Measurements from ENCODE around the gene RABGAP1L. TPM values are rescaled to one million over a fixed set of nuclear protein-coding genes. Genes with fewer than 3 reads are reported as not detected.

The RABGAP1L gene
- total RNA-seq, 1 donor from 2014 or later: 44.1 TPM

DNA sequence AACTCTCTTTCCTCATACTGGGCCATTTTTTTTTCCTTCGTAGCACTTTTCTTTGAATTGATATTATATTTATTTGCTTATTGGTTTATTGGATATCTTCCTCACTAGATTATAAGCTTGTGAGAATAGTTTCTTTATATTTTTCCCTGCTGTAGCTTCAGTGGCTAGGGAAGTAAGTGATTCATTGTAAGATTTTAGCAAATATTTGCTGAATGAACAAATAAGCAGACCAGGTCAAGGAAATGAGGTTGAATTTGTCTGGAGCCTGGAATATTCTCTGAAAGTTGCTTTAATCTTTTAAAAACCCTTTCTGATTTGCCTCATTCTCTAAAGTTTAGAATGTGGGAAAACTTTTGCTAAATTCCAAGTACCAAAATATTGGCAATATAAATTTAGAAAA is 80.2 kb downstream of the RABGAP1L start:
- Mint-ChIP-seq H3K9me3 (ENCODE audit: unreplicated experiment) (no peaks in the 10 kb centered on the region), H3K4me3 (ENCODE audit: unreplicated experiment) (no peak overlapping the region), H3K36me3 (ENCODE audit: unreplicated experiment) (no peaks in the 10 kb centered on the region), H3K27me3 (ENCODE audit: unreplicated experiment) (no peaks in the 10 kb centered on the region), H3K27ac (ENCODE audit: unreplicated experiment) (no peak overlapping the region), H3K4me1 (ENCODE audit: low read depth, unreplicated experiment) (no peaks in the 10 kb centered on the region)
- no peak for DNase-seq
- TF ChIP-seq, protein P1, sequence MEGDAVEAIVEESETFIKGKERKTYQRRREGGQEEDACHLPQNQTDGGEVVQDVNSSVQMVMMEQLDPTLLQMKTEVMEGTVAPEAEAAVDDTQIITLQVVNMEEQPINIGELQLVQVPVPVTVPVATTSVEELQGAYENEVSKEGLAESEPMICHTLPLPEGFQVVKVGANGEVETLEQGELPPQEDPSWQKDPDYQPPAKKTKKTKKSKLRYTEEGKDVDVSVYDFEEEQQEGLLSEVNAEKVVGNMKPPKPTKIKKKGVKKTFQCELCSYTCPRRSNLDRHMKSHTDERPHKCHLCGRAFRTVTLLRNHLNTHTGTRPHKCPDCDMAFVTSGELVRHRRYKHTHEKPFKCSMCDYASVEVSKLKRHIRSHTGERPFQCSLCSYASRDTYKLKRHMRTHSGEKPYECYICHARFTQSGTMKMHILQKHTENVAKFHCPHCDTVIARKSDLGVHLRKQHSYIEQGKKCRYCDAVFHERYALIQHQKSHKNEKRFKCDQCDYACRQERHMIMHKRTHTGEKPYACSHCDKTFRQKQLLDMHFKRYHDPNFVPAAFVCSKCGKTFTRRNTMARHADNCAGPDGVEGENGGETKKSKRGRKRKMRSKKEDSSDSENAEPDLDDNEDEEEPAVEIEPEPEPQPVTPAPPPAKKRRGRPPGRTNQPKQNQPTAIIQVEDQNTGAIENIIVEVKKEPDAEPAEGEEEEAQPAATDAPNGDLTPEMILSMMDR (IDR thresholded peaks at IDR 0.05; ENCODE audit: partially characterized antibody, unreplicated experiment): no peak

DNA sequence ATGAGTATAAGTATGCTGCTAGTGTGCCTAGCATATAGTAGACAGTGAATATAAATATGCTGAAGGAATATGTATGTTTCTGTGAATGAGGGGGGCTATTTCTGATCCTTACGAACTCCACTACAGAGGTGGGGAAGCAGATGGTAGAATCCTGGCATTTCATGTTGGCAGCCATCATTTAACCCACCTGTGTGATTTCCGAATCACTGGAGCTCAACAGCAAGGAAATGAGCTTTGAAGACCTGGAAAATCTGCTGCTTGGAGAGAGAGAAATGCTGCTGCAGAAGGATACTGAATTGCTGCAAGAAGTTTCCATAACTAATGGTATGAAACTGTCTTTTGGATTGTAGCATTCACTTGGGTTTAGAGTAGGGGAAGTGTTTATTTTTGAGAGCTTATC is 83.5 kb downstream of the RABGAP1L start:
- DNase-seq: no peak
- Mint-ChIP-seq H3K36me3 (ENCODE audit: unreplicated experiment) (no peaks in the 10 kb centered on the region), H3K27me3 (ENCODE audit: unreplicated experiment) (no peaks in the 10 kb centered on the region), H3K4me1 (ENCODE audit: low read depth, unreplicated experiment) (no peaks in the 10 kb centered on the region), H3K4me3 (ENCODE audit: unreplicated experiment) (no peak overlapping the region), H3K9me3 (ENCODE audit: unreplicated experiment) (no peaks in the 10 kb centered on the region), H3K27ac (ENCODE audit: unreplicated experiment) (no peak overlapping the region)
- TF ChIP-seq, protein P1 (IDR thresholded peaks at IDR 0.05; ENCODE audit: partially characterized antibody, unreplicated experiment): no peak

DNA sequence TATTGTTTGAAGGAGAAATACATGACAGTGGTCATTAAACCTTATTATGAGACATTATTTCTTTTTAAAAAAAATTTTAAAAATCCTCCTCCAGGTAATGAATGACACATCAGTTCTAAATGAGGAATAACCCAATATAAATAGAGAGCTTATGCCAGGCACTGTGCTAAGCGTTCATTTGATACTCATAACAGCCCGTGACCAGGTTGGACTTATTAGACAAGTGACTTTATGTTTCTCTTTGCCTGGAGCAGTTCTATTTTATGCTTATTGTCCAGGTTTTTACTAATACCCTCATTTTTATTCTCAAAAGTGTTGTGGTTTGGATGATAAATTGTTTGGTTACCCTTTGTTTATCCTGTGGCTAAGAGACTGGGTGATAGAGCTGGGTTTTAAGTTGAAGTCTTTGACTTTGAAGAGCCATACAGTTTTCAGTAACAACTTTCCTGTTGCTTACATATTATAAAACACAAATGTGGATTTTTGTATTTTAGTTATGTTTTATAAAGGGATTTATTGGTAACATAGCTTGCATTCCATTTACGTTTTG is 84.2 kb downstream of the RABGAP1L start:
- TF ChIP-seq, protein P1 (IDR thresholded peaks at IDR 0.05; ENCODE audit: partially characterized antibody, unreplicated experiment): no peak
- no peaks in the 10 kb centered on the region for H3K4me1 Mint-ChIP-seq (ENCODE audit: low read depth, unreplicated experiment)

DNA sequence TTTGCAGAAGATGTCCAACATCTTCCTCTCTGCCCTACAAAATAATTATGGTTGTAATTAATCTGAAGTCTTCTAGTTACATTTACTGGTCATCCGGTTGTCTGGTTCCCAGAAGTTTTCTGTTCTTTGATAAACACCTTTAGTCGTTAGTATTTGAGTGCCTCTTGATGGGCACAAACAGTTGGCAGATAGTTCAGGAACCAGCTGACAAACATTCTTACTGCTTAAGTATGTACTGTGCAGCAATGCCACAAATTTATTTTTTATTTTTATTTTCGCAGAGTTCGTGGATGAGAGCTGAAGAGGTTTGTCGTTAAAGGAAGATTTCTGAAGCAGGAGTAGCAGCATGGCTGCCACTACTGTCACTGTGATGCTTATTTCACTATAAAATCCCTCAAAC is 84.7 kb downstream of the RABGAP1L start:
- H3K36me3 Mint-ChIP-seq (ENCODE audit: unreplicated experiment): no peaks in the 10 kb centered on the region
- no peaks in the 10 kb centered on the region for H3K27me3 Mint-ChIP-seq (ENCODE audit: unreplicated experiment)
- DNase-seq: no peak
- H3K27ac Mint-ChIP-seq (ENCODE audit: unreplicated experiment): no peak overlapping the region
- H3K9me3 Mint-ChIP-seq (ENCODE audit: unreplicated experiment): no peaks in the 10 kb centered on the region
- no peaks in the 10 kb centered on the region for H3K4me1 Mint-ChIP-seq (ENCODE audit: low read depth, unreplicated experiment)
- H3K4me3 Mint-ChIP-seq (ENCODE audit: unreplicated experiment): no peak overlapping the region
- TF ChIP-seq, protein P1 (IDR thresholded peaks at IDR 0.05; ENCODE audit: partially characterized antibody, unreplicated experiment): no peak

More for the DNA sequence above, 84.2 kb downstream of the RABGAP1L start:
- H3K27me3 Mint-ChIP-seq (ENCODE audit: unreplicated experiment): no peaks in the 10 kb centered on the region
- no peaks in the 10 kb centered on the region for H3K9me3 Mint-ChIP-seq (ENCODE audit: unreplicated experiment)
- no peaks in the 10 kb centered on the region for H3K36me3 Mint-ChIP-seq (ENCODE audit: unreplicated experiment)
- no peak overlapping the region for H3K4me3 Mint-ChIP-seq (ENCODE audit: unreplicated experiment)
- no peak for DNase-seq
- H3K27ac Mint-ChIP-seq (ENCODE audit: unreplicated experiment): no peak overlapping the region

DNA sequence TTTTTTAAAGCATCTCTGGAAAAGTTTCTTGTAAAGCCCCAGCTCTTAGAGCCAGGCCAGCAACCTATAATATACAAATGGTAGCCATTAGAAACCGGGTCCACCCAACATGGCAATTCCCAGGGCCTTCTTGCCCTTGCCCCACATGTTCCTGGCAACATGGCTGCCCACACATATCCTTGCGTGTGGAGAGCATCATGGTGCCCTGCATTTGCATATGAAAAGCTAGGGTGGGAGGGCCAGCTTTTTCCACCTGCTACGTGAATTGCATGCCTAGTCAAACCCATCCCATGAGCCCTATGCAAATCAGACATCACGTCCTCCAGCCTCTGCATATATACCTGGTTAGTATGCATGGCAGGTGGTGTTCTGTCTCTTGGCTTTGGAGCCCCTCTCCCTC is 88.2 kb downstream of the RABGAP1L start:
- no peaks in the 10 kb centered on the region for H3K27me3 Mint-ChIP-seq (ENCODE audit: unreplicated experiment)
- H3K4me3 Mint-ChIP-seq (ENCODE audit: unreplicated experiment): no peak overlapping the region
- H3K9me3 Mint-ChIP-seq (ENCODE audit: unreplicated experiment): no peaks in the 10 kb centered on the region

More for the DNA sequence above, 88.2 kb downstream of the RABGAP1L start:
- Mint-ChIP-seq H3K36me3 (ENCODE audit: unreplicated experiment) (no peaks in the 10 kb centered on the region), H3K4me1 (ENCODE audit: low read depth, unreplicated experiment) (no peaks in the 10 kb centered on the region), H3K27ac (ENCODE audit: unreplicated experiment) (no peak overlapping the region)
- TF ChIP-seq, protein P1 (IDR thresholded peaks at IDR 0.05; ENCODE audit: partially characterized antibody, unreplicated experiment): no peak
- no peak for DNase-seq

Data from glutamatergic neuron (in vitro differentiated cells).